Astrocyte (in vitro differentiated cells and primary cell): ENCODE results near the gene ELMO2. TPM values are rescaled to one million over a fixed set of nuclear protein-coding genes. Genes with fewer than 3 reads are reported as not detected.

Source experiments
- DNase-seq: peaks from one replicate; pipeline ENCODE4 v3.0.0-alpha.2; 2010; ENCODE audit warnings: low read depth
- FAIRE-seq: peaks from 2 replicates; lab custom pipeline; 2011; peaks lifted over from hg19 to GRCh38; lab: Jason Lieb, UNC
- H2AFZ ChIP-seq: 2 replicates; pipeline ENCODE4 v1.6.0; 2012; ENCODE audit warnings: low read depth, low read length, inconsistent platforms
- H3K27ac ChIP-seq: 2 replicates; pipeline ENCODE4 v1.5.1; 2011; ENCODE audit warnings: low read depth, low read length, inconsistent platforms
- H3K27me3 ChIP-seq: 2 replicates; pipeline ENCODE4 v1.6.0; 2011; ENCODE audit warnings: low read length, inconsistent platforms; ENCODE audit not compliant: insufficient read depth
- H3K36me3 ChIP-seq: 2 replicates; pipeline ENCODE4 v1.5.1; 2011; ENCODE audit warnings: low read length, inconsistent platforms; ENCODE audit not compliant: insufficient read depth
- H3K4me1 ChIP-seq: 2 replicates; pipeline ENCODE4 v1.5.1; 2011; ENCODE audit warnings: low read length, inconsistent platforms; ENCODE audit not compliant: insufficient read depth
- H3K4me2 ChIP-seq: 2 replicates; pipeline ENCODE4 v1.6.0; 2012; ENCODE audit warnings: low read length, inconsistent platforms
- H3K4me3 ChIP-seq: 2 replicates; pipeline ENCODE4 v1.5.1; 2011; ENCODE audit warnings: low read depth, mild to moderate bottlenecking, low read length, inconsistent platforms; ENCODE audit not compliant: insufficient read depth
- H3K79me2 ChIP-seq: 2 replicates; pipeline ENCODE4 v1.6.0; 2012; ENCODE audit warnings: mild to moderate bottlenecking, low read length, inconsistent platforms; ENCODE audit not compliant: insufficient read depth
- H3K9ac ChIP-seq: 2 replicates; pipeline ENCODE4 v1.6.0; 2012; ENCODE audit warnings: mild to moderate bottlenecking, low read length, inconsistent platforms
- H3K9me3 ChIP-seq: 2 replicates; pipeline ENCODE4 v1.5.1; 2012; ENCODE audit warnings: low read depth, mild to moderate bottlenecking, low read length, inconsistent platforms; ENCODE audit not compliant: insufficient read depth
- H4K20me1 ChIP-seq: 2 replicates; pipeline ENCODE4 v1.6.0; 2012; ENCODE audit warnings: low read length, inconsistent platforms; ENCODE audit not compliant: insufficient read depth
- H3K27ac Mint-ChIP-seq: one replicate; pipeline ENCODE4 v1.8.0; 2021; ENCODE audit warnings: mild to moderate bottlenecking, mixed read lengths; ENCODE audit not compliant: unreplicated experiment
- H3K27me3 Mint-ChIP-seq: one replicate; pipeline ENCODE4 v1.8.0; 2021; ENCODE audit warnings: low read depth, mixed read lengths; ENCODE audit not compliant: unreplicated experiment
- H3K36me3 Mint-ChIP-seq: one replicate; pipeline ENCODE4 v1.8.0; 2021; ENCODE audit warnings: low read depth, mixed read lengths; ENCODE audit not compliant: unreplicated experiment
- H3K4me1 Mint-ChIP-seq: one replicate; pipeline ENCODE4 v1.8.0; 2021; ENCODE audit warnings: low read depth, mixed read lengths; ENCODE audit not compliant: unreplicated experiment
- H3K4me3 Mint-ChIP-seq: one replicate; pipeline ENCODE4 v1.8.0; 2021; ENCODE audit warnings: mild to moderate bottlenecking, moderate library complexity, mixed read lengths; ENCODE audit not compliant: unreplicated experiment
- H3K9me3 Mint-ChIP-seq: one replicate; pipeline ENCODE4 v1.8.0; 2021; ENCODE audit warnings: mild to moderate bottlenecking, mixed read lengths; ENCODE audit not compliant: unreplicated experiment
- CTCF ChIP-seq: IDR thresholded peaks from 2 replicates; pipeline ENCODE4 v1.5.1; 2011; ENCODE audit warnings: low read depth, mild to moderate bottlenecking, inconsistent platforms, low read length, moderate library complexity; ENCODE audit not compliant: insufficient read depth
- EZH2 ChIP-seq: IDR thresholded peaks from 2 replicates; pipeline ENCODE4 v1.6.1; 2012; ENCODE audit warnings: mild to moderate bottlenecking, low read length, inconsistent platforms; ENCODE audit not compliant: insufficient read depth
- total RNA-seq: library from RNA; stranded (reverse); gene quantifications from 2 replicates; pipeline ENCODE4 v1.2.1, GENCODE V29; 2021

The ELMO2 gene
- total RNA-seq, 1 donor from 2014 or later = 53.4 TPM

- H3K36me3 ChIP-seq = peaks cover 45% of the 10 kb centered on the region
Observed at GRCh38 chr20:46367967-46368901, 38.2 kb downstream of the ELMO2 start.

GRCh38 chr20:46367234-46367633 is 39.2 kb downstream of the ELMO2 start:
- TF ChIP-seq CTCF (no peak), EZH2 (no peak)
- DNase-seq = no peak
- Histone ChIP-seq H3K4me3 (no peak overlapping the region), H4K20me1 (peaks cover 18% of the 10 kb centered on the region), H3K4me1 (peaks cover 24% of the 10 kb centered on the region), H3K9me3 (no peaks in the 10 kb centered on the region), H3K27me3 (no peaks in the 10 kb centered on the region), H2AFZ (no peak overlapping the region), H3K79me2 (peaks cover 16% of the 10 kb centered on the region), H3K27ac (no peak overlapping the region), H3K9ac (no peak overlapping the region), H3K4me2 (no peak overlapping the region), H3K36me3 (peaks cover 42% of the 10 kb centered on the region)
- no peak for FAIRE-seq
- Mint-ChIP-seq H3K27me3 (no peaks in the 10 kb centered on the region), H3K36me3 (peaks cover 25% of the 10 kb centered on the region), H3K4me1 (peaks cover 14% of the 10 kb centered on the region), H3K9me3 (no peaks in the 10 kb centered on the region), H3K4me3 (no peak overlapping the region), H3K27ac (peak overlapping the region; percentile 4)

More at GRCh38 chr20:46367967-46368901, 38.2 kb downstream of the ELMO2 start:
- DNase-seq = peak; percentile 17
- no peak overlapping the region for H2AFZ ChIP-seq
- H3K9me3 Mint-ChIP-seq = no peaks in the 10 kb centered on the region
- no peak overlapping the region for H3K4me3 ChIP-seq
- H3K9me3 ChIP-seq = no peaks in the 10 kb centered on the region
- no peak for TF ChIP-seq EZH2
- no peak for TF ChIP-seq CTCF
- H3K27me3 ChIP-seq = no peaks in the 10 kb centered on the region
- H3K36me3 Mint-ChIP-seq = peaks cover 29% of the 10 kb centered on the region
- peaks cover 10% of the 10 kb centered on the region for H4K20me1 ChIP-seq
- H3K4me1 ChIP-seq = peaks cover 22% of the 10 kb centered on the region
- peaks cover 6% of the 10 kb centered on the region for H3K79me2 ChIP-seq
- no peak overlapping the region for H3K27ac ChIP-seq
- no peak overlapping the region for H3K4me3 Mint-ChIP-seq
- FAIRE-seq = no peak
- no peaks in the 10 kb centered on the region for H3K27me3 Mint-ChIP-seq
- no peak overlapping the region for H3K4me2 ChIP-seq
- H3K4me1 Mint-ChIP-seq = peaks cover 6% of the 10 kb centered on the region
- no peak overlapping the region for H3K9ac ChIP-seq
- H3K27ac Mint-ChIP-seq = no peak overlapping the region

- Histone ChIP-seq H4K20me1 (peaks cover 22% of the 10 kb centered on the region), H3K79me2 (peaks cover 20% of the 10 kb centered on the region), H2AFZ (no peak overlapping the region), H3K36me3 (peaks cover 38% of the 10 kb centered on the region), H3K4me2 (no peak overlapping the region), H3K4me3 (no peak overlapping the region), H3K27me3 (no peaks in the 10 kb centered on the region), H3K4me1 (peaks cover 24% of the 10 kb centered on the region), H3K9ac (no peak overlapping the region), H3K9me3 (no peaks in the 10 kb centered on the region), H3K27ac (no peak overlapping the region)
- TF ChIP-seq CTCF (no peak), EZH2 (no peak)
- Mint-ChIP-seq H3K36me3 (peaks cover 27% of the 10 kb centered on the region), H3K27me3 (no peaks in the 10 kb centered on the region), H3K4me3 (no peak overlapping the region), H3K27ac (no peak overlapping the region), H3K4me1 (peaks cover 15% of the 10 kb centered on the region), H3K9me3 (no peaks in the 10 kb centered on the region)
- DNase-seq (no peak), FAIRE-seq (no peak)
Observed at GRCh38 chr20:46366826-46367225, 39.6 kb downstream of the ELMO2 start.
